ENCODE data around the gene TRAF3IP3.

DNA sequence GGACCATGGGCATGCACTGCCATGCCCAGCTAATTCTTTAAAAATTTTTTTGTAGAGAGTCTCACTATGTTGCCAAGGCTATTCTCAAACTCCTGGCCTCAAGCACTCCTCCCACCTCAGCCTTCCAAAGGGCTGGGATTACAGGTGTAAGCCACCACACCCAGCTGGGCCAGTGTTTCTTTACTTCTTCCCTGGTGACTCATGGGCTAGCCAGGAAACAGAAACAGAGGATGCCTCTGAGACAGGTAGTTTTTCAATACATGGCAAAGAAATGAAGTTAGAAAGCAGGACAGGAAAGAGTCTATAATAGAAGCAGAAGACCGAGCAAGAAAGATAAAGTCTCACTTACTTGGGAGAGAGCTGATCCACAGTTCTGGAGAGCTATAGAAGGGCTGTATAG is 36.1 kb downstream of the TRAF3IP3 start:
- TF ChIP-seq POLR2AphosphoS5 (IDR thresholded peaks at IDR 0.05) (no peak), SMC3 (conservative IDR thresholded peaks at IDR 0.05; ENCODE audit: poor library complexity) (no peak), EZH2 (IDR thresholded peaks at IDR 0.05; ENCODE audit: borderline replicate concordance, insufficient read depth, low read length, poor library complexity, severe bottlenecking) (no peak), RAD21 (conservative IDR thresholded peaks at IDR 0.05) (no peak), EP300 (conservative IDR thresholded peaks at IDR 0.05; ENCODE audit: poor library complexity, severe bottlenecking) (no peak)
- TF ChIP-seq, protein P1, sequence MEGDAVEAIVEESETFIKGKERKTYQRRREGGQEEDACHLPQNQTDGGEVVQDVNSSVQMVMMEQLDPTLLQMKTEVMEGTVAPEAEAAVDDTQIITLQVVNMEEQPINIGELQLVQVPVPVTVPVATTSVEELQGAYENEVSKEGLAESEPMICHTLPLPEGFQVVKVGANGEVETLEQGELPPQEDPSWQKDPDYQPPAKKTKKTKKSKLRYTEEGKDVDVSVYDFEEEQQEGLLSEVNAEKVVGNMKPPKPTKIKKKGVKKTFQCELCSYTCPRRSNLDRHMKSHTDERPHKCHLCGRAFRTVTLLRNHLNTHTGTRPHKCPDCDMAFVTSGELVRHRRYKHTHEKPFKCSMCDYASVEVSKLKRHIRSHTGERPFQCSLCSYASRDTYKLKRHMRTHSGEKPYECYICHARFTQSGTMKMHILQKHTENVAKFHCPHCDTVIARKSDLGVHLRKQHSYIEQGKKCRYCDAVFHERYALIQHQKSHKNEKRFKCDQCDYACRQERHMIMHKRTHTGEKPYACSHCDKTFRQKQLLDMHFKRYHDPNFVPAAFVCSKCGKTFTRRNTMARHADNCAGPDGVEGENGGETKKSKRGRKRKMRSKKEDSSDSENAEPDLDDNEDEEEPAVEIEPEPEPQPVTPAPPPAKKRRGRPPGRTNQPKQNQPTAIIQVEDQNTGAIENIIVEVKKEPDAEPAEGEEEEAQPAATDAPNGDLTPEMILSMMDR (IDR thresholded peaks at IDR 0.05; ENCODE audit: poor library complexity, severe bottlenecking), result no peak

Measured in neural cell (in vitro differentiated cells).